ENCODE data around the gene LGALS13.
"Not testable (repeated sequence)": the region's sequence is repeated elsewhere in the genome, so short reads cannot be mapped to it uniquely, and the experiment has no call there.

LGALS13 gene

DNA sequence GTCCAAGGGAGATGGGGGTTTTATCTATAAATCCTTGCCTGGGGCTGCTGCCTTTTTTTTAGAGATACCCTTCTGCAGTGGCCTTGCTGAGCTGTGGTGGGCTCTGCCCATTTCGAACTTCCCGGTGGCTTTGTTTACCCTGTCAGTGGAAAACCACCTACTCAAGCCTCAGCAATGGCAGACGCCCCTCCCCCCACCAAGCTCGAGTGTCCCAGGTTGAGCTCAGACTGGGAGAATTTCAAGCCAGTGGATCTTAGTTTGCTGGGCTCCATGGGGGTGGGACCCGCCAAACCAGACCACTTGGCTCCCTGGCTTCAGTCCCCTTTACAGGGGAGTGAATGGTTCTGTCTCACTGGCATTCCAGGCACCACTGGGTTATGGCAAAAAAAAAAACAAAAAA, 21.6 kb downstream of the LGALS13 start:
- DNase-seq: no peak

DNA sequence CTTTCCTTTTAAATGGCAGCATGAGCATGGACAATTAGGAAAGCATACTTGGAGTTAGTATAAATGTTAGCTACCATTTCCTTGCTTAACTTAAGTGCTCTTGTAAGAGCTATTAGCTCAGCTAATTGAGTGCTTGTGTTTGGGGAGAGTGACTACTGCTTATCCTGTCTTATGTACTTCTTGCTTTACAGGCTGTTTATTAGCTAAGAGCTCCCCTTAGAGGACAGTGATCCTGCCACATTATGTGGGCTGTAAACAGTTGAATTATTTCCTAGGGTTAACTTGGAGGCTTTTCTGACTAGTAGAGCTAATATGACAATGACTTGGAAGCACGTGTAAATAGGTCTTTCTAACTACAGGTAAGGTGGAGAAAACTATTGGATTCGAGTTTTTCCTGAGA, 25.3 kb downstream of the LGALS13 start:
- DNase-seq: not testable (repeated sequence)

- no peak for DNase-seq
Measured at GRCh38 chr19:39631178-39631577, 28.9 kb downstream of the LGALS13 start.

DNA sequence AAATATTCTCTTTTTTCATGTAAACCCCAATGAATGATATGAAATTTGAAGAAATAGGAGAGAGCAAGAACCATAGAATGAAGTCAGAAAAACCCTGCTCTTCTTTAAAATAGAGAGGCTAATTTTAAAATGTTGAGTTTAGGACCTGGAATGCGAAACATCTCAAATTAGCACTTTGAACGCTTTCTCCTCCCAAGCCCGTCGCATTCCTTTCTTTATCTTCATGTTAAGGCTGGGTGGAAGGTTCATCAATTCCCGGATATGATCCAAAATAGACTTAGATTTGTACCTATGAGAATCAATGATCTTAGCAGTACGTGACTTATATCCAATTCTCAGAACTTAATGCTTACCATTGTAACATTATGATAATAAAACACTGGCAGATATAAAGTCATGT, 29.3 kb downstream of the LGALS13 start:
- no peak for DNase-seq

- DNase-seq: no peak
Measured at GRCh38 chr19:39637891-39638290, 35.6 kb downstream of the LGALS13 start.

DNA sequence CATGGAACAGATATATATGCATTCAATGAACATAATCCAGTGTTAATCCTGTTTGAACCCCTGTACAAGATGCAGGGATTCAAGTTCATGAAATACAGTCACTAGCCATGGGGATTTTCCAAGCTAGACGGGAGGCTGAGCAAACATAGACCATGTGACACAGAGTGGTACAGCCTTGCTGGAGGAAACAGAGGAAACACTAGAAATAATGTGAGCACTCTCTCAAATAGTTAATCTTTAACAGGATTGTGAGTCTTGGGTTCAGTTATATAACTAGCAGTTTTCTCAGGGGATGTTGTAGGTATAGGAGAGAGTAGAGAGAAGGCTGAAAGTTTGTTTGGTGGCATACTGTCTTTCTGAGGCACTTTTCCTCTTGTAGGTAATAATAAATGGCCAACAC, 39.4 kb downstream of the LGALS13 start:
- no peak for DNase-seq

DNA sequence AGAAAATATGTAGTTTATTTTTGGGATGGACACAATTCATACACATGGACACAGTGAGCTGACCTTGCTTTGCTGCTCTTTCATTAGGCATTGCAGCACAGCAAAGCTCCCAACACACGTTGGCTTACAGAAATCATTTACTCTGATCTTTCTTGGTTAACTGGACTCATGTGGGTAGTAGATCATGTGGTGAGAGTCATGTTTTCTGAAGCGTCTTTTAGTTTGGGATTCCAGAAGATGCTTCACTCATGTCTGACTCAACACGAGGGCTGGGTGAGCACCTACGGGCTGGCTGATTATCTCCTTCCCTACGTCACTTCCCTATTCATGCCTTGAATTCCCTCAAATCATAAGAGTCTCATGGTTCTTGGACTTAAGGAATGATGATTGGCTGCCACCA, 41.3 kb downstream of the LGALS13 start:
- DNase-seq: no peak

DNA sequence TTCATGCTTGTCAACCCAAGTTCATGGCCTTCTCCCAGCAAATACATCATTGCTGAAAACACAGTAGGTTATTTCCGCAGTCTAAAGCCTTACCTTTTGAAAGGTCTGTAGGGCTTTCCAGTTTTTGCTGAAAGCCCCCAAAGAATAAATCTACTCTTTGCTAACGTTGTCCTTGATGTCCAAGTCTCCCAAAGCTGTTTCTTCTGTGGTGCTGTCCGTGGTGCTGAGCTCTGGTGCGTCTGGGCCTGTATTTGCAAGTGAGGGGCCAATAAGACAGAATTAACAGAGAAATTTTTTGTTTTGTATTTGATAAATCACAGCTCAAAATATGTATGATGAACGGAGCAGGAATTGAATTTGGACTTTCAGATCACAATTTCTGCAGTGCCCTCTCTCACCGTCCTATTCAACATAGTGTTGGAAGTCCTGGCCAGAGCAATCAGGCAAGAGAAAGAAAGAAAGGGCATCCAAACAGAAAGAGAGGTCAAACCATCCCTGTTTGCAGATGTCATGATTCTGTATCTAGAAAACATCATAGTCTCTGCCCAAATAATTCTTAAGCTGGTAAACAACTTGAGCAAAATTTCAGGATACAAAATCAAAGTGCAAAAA, 43.6 kb downstream of the LGALS13 start:
- DNase-seq: no peak

DNA sequence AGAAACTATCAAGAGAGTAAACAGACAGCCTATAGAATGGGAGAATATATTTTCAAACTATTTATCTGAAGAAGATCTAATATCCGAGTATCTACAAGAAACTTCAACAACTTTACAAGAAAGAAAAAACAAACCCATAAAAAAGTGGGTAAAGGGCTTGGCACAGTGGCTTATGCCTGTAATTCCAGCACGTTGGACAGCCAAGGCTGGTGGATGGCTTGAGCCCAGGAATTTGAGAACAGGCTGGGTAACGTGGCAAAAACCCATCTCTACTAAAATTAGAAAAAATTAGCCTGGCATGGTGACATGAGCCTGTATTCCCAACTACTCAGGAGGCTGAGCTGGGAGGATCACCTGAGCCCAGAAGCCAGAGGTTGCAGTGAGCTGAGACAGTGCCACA, 45.6 kb downstream of the LGALS13 start:
- no peak for DNase-seq

DNA sequence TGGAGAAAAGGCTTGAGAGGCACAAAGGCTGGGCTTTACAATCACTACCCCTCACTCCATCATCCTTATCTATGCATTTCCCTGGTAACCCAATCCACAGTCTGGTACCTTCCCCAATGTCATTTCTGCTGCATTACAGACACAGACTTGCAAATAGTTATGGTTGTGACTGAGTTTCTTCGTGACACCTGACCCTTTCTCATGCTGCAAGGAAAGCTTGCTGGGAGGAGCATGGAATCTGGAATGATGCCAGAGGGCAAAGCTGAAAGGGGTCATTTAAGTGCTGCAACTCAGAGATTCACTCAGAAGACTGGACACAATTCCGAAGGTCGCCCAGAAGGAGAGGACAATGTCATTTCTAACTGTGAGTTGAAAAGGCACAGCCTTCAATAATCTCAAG, 53.3 kb downstream of the LGALS13 start, which contains the start of gene LGALS16:
LGALS16 (plus strand) TSS at position 301 of the 400 bp plus-strand sequence; CDS start at position 350, 49 bp downstream.
- no peak for DNase-seq

All from activated CD8-positive, alpha-beta memory T cell treated with anti-CD3 and anti-CD28 coated beads, Interleukin-2, amount 50 U/mL, for 48 hours (primary cell).